Body of pancreas (tissue), 4 donors: ENCODE measurements around the gene PODXL.

ENCODE experiments used
- CTCF ChIP-seq, 7 experiments: fragments of 450-650 bp in 4 of 7; fragments of 200-600 bp in 3 of 7; sonication (generic) in 3 of 7; IDR thresholded peaks; one replicate each; pipeline ENCODE4 v1.5.1; 2016 to 2019; ENCODE audit warnings: antibody characterized with exemption in 7 of 7
- POLR2A ChIP-seq, 3 donors: fragments of 450-650 bp; IDR thresholded peaks; one replicate each; pipeline ENCODE4 v1.6.1; 2016; ENCODE audit warnings: antibody characterized with exemption in 3 of 3, mild to moderate bottlenecking in 2 of 3

- no peak for TF ChIP-seq CTCF (IDR thresholded peaks at IDR 0.05)
- TF ChIP-seq POLR2A (IDR thresholded peaks at IDR 0.05), result no peak
Measured at GRCh38 chr7:131500357-131500756, 56.1 kb downstream of the PODXL start.
